Thyroid gland (tissue), 4 donors: ENCODE measurements around the gene ABAT. TPM values are rescaled to one million over a fixed set of nuclear protein-coding genes. Genes with fewer than 3 reads are reported as not detected.
A peak's percentile ranks its signal among the peaks of the same experiment; 100 is the strongest.

Source experiments
- DNase-seq, 2 donors: peaks; one replicate each; pipeline ENCODE4 v3.0.0-alpha.2; 2019
- H3K27ac ChIP-seq, 3 donors: fragments of 200-600 bp; sonication (generic); 1 replicate in 2 of 3; 2 replicates in 1 of 3; pipeline ENCODE4 v1.5.1; 2016 to 2019; ENCODE audit warnings: mild to moderate bottlenecking in 1 of 3, moderate library complexity in 1 of 3
- H3K27me3 ChIP-seq: fragments of 200-600 bp; sonication (generic); one replicate; pipeline ENCODE4 v1.5.1; 2019
- H3K36me3 ChIP-seq, 2 donors: fragments of 200-600 bp; sonication (generic); one replicate each; pipeline ENCODE4 v1.5.1; 2016 to 2019
- H3K4me1 ChIP-seq, 2 donors: fragments of 200-600 bp; sonication (generic); one replicate each; pipeline ENCODE4 v1.5.1; 2017 to 2019
- H3K4me3 ChIP-seq, 3 donors: fragments of 200-600 bp; sonication (generic); replicated peaks in 1 of 3; 1 replicate in 2 of 3; 2 replicates in 1 of 3; pipeline ENCODE4 v1.5.1; 2016; ENCODE audit warnings: mild to moderate bottlenecking in 1 of 3
- H3K9me3 ChIP-seq: fragments of 200-600 bp; sonication (generic); one replicate; pipeline ENCODE4 v1.5.1; 2017
- CTCF ChIP-seq, 6 experiments: fragments of 200-600 bp in 3 of 6; fragments of 450-650 bp in 3 of 6; sonication (generic) in 3 of 6; IDR thresholded peaks; one replicate each; pipeline ENCODE4 v1.5.1; 2016 to 2019; ENCODE audit warnings: antibody characterized with exemption in 6 of 6, mild to moderate bottlenecking in 2 of 6, inconsistent platforms in 1 of 6, moderate library complexity in 1 of 6
- POLR2A ChIP-seq, 2 donors: fragments of 450-650 bp; IDR thresholded peaks; one replicate each; pipeline ENCODE4 v1.6.1; 2017; ENCODE audit warnings: antibody characterized with exemption in 2 of 2, mild to moderate bottlenecking in 2 of 2, moderate library complexity in 1 of 2
- WGBS, 2 donors: methylation state at CpG; one replicate each; pipeline ENCODE4 v1.1.5; 2017; 5-methylcytosine and 5-hydroxymethylcytosine counted together
- intact Hi-C: fragments of 100-400 bp; cut with DNase I; formaldehyde crosslinking; loops from one replicate; pipeline ENCODE4 v1.15.1; 2023
- total RNA-seq, 4 donors: library from RNA; depleted of rRNA; stranded (reverse); fragments of >200 nt; gene quantifications; one replicate each; pipeline ENCODE4 v1.2.3, GENCODE V29; 2016

ABAT gene
- total RNA-seq, 4 donors from 2014 or later, result 10.9 to 53.7 (median 35.9) TPM

GRCh38 chr16:8656376-8656775 lies 18.0 kb upstream of the ABAT start:
- TF ChIP-seq POLR2A (IDR thresholded peaks at IDR 0.05), result no peak
- no peak for TF ChIP-seq CTCF (IDR thresholded peaks at IDR 0.05)
- Histone ChIP-seq H3K36me3 (no peaks in the 10 kb centered on the region), H3K4me3 (no peak overlapping the region), H3K27me3 (no peaks in the 10 kb centered on the region), H3K27ac (no peak overlapping the region), H3K4me1 (no peaks in the 10 kb centered on the region), H3K9me3 (no peaks in the 10 kb centered on the region)
- 48 to 49% methylated on average over 3 of the region's 3 CpGs for WGBS, 2 donors
- DNase-seq, result no peak
- intact Hi-C loops, result loop anchor here (5.0 kb wide), 2 partner anchors 141 to 226 kb away; partner anchors contain the start of genes LITAFD, PMM2 and TMEM186

GRCh38 chr16:8660841-8661301 lies 13.5 kb upstream of the ABAT start:
- peaks cover 4 to 23% of the 10 kb centered on the region in 2 donors for H3K4me1 ChIP-seq
- peak; percentile 79 to 83 for DNase-seq
- WGBS, 2 donors, result 15 to 18% methylated on average over 8 to 10 of the region's 13 CpGs
- H3K36me3 ChIP-seq, result no peaks in the 10 kb centered on the region
- H3K9me3 ChIP-seq, result no peaks in the 10 kb centered on the region
- TF ChIP-seq POLR2A (IDR thresholded peaks at IDR 0.05), result no peak
- TF ChIP-seq CTCF (IDR thresholded peaks at IDR 0.05), result peak; percentile 34 to 87 (median 78)
- no peaks in the 10 kb centered on the region for H3K27me3 ChIP-seq
- no peak overlapping the region for H3K4me3 ChIP-seq
- intact Hi-C loops, result no loop called here
- no peak overlapping the region for H3K27ac ChIP-seq

GRCh38 chr16:8661703-8662102 lies 12.7 kb upstream of the ABAT start:
- Histone ChIP-seq H3K27ac (no peak overlapping the region), H3K36me3 (no peaks in the 10 kb centered on the region), H3K4me1 (peaks cover 4 to 23% of the 10 kb centered on the region in 2 donors), H3K4me3 (no peak overlapping the region), H3K9me3 (no peaks in the 10 kb centered on the region), H3K27me3 (no peaks in the 10 kb centered on the region)
- 74 to 81% methylated on average over 5 of the region's 5 CpGs for WGBS, 2 donors
- TF ChIP-seq CTCF (IDR thresholded peaks at IDR 0.05), result no peak
- TF ChIP-seq POLR2A (IDR thresholded peaks at IDR 0.05), result no peak
- intact Hi-C loops, result no loop called here
- no peak for DNase-seq

- WGBS, 2 donors, result 58 to 60% methylated on average over 9 of the region's 9 CpGs
- Histone ChIP-seq H3K27ac (no peak overlapping the region), H3K4me3 (no peak overlapping the region), H3K9me3 (no peaks in the 10 kb centered on the region), H3K4me1 (peaks cover 4 to 23% of the 10 kb centered on the region in 2 donors), H3K36me3 (no peaks in the 10 kb centered on the region), H3K27me3 (no peaks in the 10 kb centered on the region)
- intact Hi-C loops, result no loop called here
- TF ChIP-seq POLR2A (IDR thresholded peaks at IDR 0.05) (no peak), CTCF (IDR thresholded peaks at IDR 0.05) (no peak)
- DNase-seq, result peak; percentile 19 to 34
Measured at GRCh38 chr16:8663192-8664089, 11.0 kb upstream of the ABAT start.

GRCh38 chr16:8665529-8665928 lies 8.9 kb upstream of the ABAT start:
- WGBS, 2 donors, result 55 to 61% methylated on average over 6 of the region's 6 CpGs
- H3K4me1 ChIP-seq, result peaks cover 16 to 35% of the 10 kb centered on the region in 2 donors
- no peak overlapping the region for H3K4me3 ChIP-seq
- intact Hi-C loops, result loop anchor here (5.0 kb wide), 1 partner anchor 127 kb away; no protein-coding TSS in a partner anchor
- peak overlapping the region in 2 of 3 donors; percentile 61 for H3K27ac ChIP-seq
- H3K27me3 ChIP-seq, result no peaks in the 10 kb centered on the region
- H3K36me3 ChIP-seq, result no peaks in the 10 kb centered on the region
- H3K9me3 ChIP-seq, result no peaks in the 10 kb centered on the region
- no peak for DNase-seq
- TF ChIP-seq POLR2A (IDR thresholded peaks at IDR 0.05) (no peak), CTCF (IDR thresholded peaks at IDR 0.05) (no peak)
